T-helper 1 cell (primary cell): ENCODE measurements around the gene ACOXL.

Experiments
- DNase-seq, 5 donors: peaks; one replicate each; pipeline ENCODE4 v3.0.0-alpha.2; 2012 to 2020

ACOXL gene

GRCh38 chr2:110755491-110756078 lies 23.2 kb downstream of the ACOXL start:
- no peak for DNase-seq

DNA sequence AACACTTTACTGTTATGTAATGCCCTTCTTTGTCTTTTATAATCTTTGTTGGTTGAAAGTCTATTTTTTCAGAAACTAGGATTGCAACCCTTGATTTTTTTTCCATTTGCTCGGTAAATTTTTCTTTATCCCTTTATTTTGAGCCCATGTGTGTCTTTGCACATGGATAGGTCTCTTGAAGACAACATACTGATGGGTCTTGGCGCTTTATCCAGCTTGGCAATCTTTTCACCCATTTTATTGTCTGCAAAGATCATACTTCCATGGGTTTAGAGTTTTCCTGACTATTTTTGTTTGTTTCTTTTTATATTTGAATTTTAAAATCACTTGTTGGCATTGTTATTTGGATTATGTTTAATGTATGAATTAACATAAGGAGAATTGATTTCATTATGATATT lies 27.0 kb downstream of the ACOXL start:
- no peak for DNase-seq

DNA sequence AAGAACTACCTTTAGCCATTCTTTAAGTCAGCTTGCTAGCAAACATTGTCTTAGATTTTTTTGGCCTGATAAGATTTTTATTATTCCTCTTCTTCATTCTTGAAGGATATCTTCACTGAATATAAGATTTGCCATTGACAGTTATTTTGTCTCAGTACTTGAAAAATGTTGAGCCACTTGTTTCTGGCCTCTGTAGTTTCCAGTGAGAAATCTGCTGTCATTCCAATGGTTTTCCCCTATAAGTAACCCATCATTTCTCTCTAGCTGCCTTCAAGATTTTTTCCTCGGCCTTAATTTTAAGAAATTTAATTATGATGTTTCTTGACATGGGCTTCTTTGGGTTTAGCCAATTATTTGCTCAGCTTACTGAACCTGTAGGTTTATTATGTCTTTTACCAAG lies 32.6 kb downstream of the ACOXL start:
- DNase-seq = no peak

GRCh38 chr2:110766291-110766690 lies 33.9 kb downstream of the ACOXL start:
- no peak for DNase-seq

- DNase-seq = no peak
These were observed 36.2 kb downstream of the ACOXL start for GRCh38 chr2:110768591-110768990.

- DNase-seq = no peak
These were observed 38.1 kb downstream of the ACOXL start for GRCh38 chr2:110770404-110770958.

DNA sequence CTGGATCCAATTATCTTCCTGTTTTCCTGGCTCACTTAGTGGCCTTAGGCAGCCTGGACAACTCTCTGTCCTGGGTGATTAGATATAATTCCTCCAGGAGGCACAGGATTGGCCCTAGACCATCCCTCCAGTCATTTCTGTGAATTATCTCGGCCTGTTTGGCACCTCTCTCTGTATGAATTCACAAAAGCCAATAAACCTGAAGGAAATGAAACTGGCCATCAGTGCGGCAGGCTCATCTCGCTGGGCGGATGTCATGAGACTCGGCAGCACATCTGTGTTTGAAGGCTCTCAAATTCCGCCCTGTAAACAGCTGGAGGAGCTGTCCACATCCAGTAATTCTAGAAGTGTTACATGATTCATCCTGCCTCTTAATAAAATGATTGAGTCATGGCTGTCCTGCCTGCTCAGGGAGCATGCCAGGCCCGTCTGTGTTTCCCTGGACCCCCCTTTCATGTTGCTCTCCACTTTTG lies 38.6 kb downstream of the ACOXL start:
- DNase-seq = no peak

GRCh38 chr2:110771547-110772382 lies 39.4 kb downstream of the ACOXL start:
- DNase-seq = no peak

- no peak for DNase-seq
These were observed 40.0 kb downstream of the ACOXL start for GRCh38 chr2:110772383-110772755.

DNA sequence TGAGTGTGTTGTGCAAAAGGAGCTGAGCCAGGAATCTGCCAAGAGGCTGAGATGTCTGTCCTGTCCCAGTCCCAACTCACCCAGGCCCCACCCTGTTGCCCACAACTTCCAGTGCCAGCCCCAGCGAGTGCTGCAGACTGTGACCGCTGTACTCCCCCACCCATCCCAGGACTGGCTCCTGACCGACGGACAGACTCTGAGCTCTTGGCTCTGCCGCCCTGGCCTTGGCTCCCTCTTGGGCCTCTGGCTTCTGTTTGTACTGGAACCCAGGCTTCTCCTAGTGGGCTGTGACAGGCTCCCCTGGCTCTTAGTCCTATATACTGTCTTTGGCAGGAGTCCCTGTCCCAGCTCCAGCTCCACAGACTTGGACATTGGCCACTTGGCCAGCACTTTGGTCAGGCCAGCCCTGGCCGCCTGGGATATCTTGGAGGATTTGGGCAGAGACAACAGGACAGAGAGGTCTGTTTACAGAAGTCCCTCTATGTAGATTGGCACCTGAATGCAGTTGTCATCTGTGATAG lies 41.1 kb downstream of the ACOXL start:
- DNase-seq = no peak

GRCh38 chr2:110774701-110775100 lies 42.3 kb downstream of the ACOXL start:
- no peak for DNase-seq

DNA sequence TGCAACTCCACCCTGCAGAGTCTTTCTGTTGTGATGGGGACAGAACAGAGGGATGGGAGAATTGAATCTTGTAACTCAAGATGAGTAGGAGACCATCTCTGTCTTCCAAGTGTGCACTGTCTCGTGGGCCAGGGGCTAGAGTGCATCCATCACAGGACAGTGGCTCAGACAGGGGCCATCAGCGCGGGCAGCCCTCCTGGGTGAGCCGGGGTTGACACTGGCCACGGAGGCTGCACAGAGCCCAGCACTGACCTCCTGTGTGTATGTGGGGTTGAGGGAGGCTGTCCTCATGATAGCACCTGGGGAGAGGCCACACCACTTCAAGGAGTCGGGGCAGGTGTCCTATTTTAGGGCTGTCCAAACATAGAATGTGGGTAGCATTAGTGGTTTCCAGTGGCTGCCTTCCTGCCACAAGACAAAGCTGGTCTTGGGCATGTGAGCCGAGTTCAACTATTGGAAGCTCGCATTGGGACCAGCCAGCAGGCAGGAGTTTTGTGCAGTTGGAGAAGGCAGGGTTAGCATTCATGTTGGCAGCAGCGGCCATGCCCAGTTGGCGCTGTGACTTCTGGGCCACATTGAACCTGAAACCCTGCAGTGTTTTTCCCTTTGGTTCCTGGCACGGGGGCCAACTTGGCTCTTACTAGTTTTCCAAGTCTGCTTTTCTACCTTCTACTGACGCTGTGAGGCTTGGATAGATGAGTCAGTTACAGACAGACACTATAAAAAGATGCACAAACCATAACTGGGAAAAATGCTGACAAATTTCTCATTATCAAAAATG lies 45.3 kb downstream of the ACOXL start:
- DNase-seq = no peak

DNA sequence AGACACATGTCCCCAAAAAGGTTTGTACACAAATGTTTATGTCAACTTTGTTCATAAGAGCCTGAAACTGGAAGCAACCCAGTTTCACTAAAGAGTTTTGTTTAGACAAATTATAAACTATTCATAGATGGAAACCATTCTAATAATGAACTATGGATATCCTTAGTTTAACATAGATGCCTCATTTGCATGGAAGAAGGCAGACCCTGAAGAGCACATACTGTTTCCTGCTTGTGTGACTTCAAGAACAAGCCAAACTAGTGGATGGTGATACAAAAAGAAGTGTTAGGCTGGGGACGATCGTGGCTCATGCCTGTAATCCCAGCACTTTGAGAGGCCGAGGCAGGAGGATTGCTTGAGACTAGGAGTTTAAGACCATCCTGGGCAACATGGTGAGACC lies 48.1 kb downstream of the ACOXL start:
- DNase-seq = no peak

DNA sequence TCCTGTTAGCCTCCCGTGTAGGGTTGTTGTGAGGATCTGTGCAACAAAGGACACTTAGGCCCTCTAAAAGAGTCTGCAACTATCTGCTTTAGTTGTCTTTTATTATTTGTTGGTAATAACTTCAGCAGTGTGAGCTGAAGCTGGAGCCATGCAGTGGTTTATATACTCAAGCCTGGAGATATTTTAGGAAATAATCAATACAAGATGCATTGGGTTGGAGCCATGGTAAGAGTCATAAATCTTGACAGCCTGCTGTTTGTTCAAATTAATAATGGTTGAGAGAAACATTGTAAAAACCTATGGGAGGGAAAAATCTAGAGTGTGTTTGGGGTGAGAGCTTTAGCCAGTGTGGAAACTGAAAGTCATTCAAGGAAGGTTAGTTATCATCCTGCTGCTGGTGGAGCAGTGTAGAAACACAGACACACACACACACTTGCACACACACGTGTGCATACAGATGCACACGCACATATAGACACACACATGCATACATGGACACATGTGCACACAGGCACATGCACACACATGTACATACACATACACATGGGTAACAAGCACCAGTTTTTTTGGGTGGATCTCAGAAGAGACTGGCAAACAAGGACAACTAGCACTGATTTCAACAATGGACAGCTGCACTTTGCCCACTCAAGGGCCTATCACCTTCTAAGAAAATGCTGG lies 51.0 kb downstream of the ACOXL start:
- DNase-seq = no peak

- DNase-seq = no peak
These were observed 51.8 kb downstream of the ACOXL start for GRCh38 chr2:110784047-110784631.

DNA sequence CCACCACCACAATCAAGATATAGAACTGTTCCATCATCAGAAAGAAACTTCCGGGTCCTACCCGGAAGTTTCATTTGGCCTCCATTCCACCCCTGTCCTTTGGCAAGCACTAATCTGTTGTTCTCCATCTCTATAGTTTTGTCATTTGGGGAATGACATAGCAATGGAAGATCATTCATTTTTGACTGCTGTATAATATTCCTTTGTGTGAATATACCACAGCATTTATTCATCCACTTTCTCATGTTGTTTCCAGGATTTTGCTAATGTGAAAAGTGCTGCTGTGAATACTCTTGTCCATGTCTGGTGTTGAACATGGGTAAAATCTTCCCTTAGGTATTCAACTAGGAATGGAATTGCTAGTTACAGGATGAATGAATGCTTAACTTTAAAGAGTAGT lies 53.1 kb downstream of the ACOXL start:
- DNase-seq = no peak

DNA sequence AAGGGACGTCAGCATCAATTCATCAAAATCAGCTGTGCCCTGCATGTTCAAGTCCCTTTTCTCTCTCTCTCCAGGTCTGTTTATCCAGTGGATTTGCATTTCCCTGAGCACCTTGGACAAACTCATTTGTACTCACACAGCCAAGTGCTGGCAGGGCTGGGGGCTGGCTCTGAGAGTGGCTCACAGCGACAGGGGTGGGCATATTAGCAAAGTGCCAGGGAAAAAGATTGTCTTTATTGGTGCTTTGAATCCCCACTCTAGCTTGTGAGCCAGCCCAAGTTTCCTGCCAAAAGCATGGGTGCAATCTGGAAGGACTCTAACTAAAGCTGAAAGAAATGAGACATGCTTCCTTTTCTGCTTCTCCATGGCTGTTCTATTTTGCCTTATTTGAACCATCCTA lies 56.6 kb downstream of the ACOXL start:
- no peak for DNase-seq

GRCh38 chr2:110789706-110790105 lies 57.3 kb downstream of the ACOXL start:
- no peak for DNase-seq

DNA sequence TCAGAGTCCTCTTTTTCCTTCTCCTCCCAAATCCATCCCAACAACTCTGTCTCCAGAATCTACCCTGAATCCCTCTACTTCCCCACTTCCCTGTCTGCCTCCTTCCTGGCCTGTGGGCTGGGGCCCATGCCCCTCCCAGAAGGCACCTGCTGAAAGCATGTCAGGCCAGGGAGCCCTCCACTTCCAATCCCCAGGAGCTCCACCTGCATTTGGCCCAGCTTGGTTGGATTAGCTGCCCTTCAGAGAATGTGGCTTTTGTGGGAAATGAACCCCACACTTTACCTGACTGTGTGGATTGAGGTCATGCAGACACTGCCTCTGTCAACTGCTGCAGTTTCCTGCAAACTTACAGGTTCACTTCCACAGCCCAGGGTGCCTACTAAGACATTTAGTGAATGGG lies 58.5 kb downstream of the ACOXL start:
- DNase-seq = no peak

- DNase-seq = no peak
These were observed 59.1 kb downstream of the ACOXL start for GRCh38 chr2:110791435-110791834.

DNA sequence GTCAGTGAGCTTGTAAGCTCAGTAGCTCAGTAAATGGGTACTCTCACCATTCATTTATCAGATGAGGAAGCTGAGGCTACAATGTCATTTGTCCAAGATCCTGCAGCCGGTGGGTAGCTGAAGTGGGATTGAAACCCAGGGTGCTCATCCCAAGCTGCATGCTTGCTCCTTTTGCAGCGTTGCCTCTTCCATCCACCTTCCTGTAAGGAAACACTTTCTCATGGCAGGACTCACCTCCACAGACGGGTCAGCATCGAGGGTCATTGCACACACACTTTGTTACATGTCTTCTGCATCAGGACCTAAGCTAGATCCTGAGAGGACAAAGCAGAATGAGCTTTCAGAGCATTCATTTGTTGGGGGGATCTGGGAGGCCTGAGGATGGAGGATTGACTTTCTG lies 60.7 kb downstream of the ACOXL start:
- no peak for DNase-seq

GRCh38 chr2:110794390-110794789 lies 62.0 kb downstream of the ACOXL start:
- DNase-seq = no peak
